Tibial nerve (tissue), 4 donors: ENCODE data around the gene C18orf63. TPM values are rescaled to one million over a fixed set of nuclear protein-coding genes. Genes with fewer than 3 reads are reported as not detected.

Experiments
- DNase-seq, 2 donors: peaks; one replicate each; pipeline ENCODE4 v3.0.0-alpha.2; 2019; ENCODE audit warnings: low spot score in 2 of 2
- H3K27ac ChIP-seq, 4 donors: fragments of 200-600 bp; sonication (generic) in 3 of 4; one replicate each; pipeline ENCODE4 v1.5.1; 2017 to 2019; ENCODE audit warnings: mild to moderate bottlenecking in 1 of 4
- H3K27me3 ChIP-seq, 2 donors: fragments of 200-600 bp; sonication (generic) in 1 of 2; one replicate each; pipeline versions ENCODE4 v1.5.1 to v1.6.0; 2017 to 2019
- H3K36me3 ChIP-seq, 3 donors: fragments of 200-600 bp; sonication (generic); one replicate each; pipeline ENCODE4 v1.5.1; 2018 to 2019
- H3K4me1 ChIP-seq, 4 donors: fragments of 200-600 bp; sonication (generic) in 3 of 4; one replicate each; pipeline ENCODE4 v1.5.1; 2017 to 2019
- H3K4me3 ChIP-seq, 4 donors: fragments of 200-600 bp; sonication (generic) in 3 of 4; one replicate each; pipeline ENCODE4 v1.5.1; 2017 to 2019; ENCODE audit warnings: mild to moderate bottlenecking in 1 of 4, moderate library complexity in 1 of 4
- H3K9me3 ChIP-seq, 4 donors: fragments of 200-600 bp; sonication (generic) in 3 of 4; one replicate each; pipeline ENCODE4 v1.5.1; 2017 to 2019
- CTCF ChIP-seq, 5 experiments: fragments of 200-600 bp in 3 of 5; fragments of 450-650 bp in 2 of 5; sonication (generic) in 3 of 5; IDR thresholded peaks; one replicate each; pipeline ENCODE4 v1.5.1; 2016 to 2019; ENCODE audit warnings: antibody characterized with exemption in 5 of 5, mild to moderate bottlenecking in 3 of 5, moderate library complexity in 2 of 5
- EP300 ChIP-seq, 2 donors: sonication (generic); formaldehyde crosslinking; IDR thresholded peaks; one replicate each; pipeline ENCODE4 v1.6.1; 2017; ENCODE audit warnings: antibody characterized with exemption in 2 of 2, mild to moderate bottlenecking in 1 of 2
- POLR2A ChIP-seq, 2 donors: fragments of 450-650 bp; IDR thresholded peaks; one replicate each; pipeline ENCODE4 v1.6.1; 2017; ENCODE audit warnings: antibody characterized with exemption in 2 of 2, mild to moderate bottlenecking in 2 of 2, moderate library complexity in 2 of 2
- WGBS, 2 donors: methylation state at CpG; one replicate each; pipeline ENCODE4 v1.1.5; 2018; 5-methylcytosine and 5-hydroxymethylcytosine counted together
- total RNA-seq, 4 donors: library from RNA; depleted of rRNA; stranded (reverse); fragments of >200 nt; gene quantifications; one replicate each; pipeline ENCODE4 v1.1.0, GENCODE V29; 2016

C18orf63 gene
- total RNA-seq, 4 donors from 2014 or later = not detected

DNA sequence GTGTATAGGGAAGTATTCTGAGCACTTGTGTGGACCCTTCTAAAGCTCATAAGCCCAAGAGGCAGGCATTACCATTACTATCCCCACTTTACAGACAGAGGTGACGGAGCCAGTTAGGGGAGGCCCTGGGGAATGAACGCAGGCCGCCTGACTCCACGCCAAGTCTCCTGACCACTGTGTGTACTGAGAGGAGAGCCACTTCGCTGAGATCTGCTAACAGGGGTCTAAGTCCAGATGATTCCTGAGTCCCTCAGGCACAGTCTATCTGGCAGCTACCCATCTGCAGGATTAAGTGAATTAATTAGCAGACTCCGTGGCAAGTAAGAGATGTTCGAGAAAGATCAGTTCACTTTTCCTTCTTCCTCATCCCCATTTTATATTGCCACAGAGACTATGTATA is 37.6 kb upstream of the C18orf63 start:
- Histone ChIP-seq H3K4me3 (no peak overlapping the region), H3K36me3 (peaks cover 0 to 16% (median 0%) of the 10 kb centered on the region in 3 donors), H3K9me3 (no peaks in the 10 kb centered on the region), H3K27ac (peak overlapping the region in 1 of 4 donors; percentile 36), H3K27me3 (no peaks in the 10 kb centered on the region), H3K4me1 (peaks cover 0 to 63% (median 17%) of the 10 kb centered on the region in 4 donors)
- no peak for DNase-seq
- TF ChIP-seq EP300 (IDR thresholded peaks at IDR 0.05) = no peak
- 68 to 82% methylated on average over 7 of the region's 7 CpGs for WGBS, 2 donors

DNA sequence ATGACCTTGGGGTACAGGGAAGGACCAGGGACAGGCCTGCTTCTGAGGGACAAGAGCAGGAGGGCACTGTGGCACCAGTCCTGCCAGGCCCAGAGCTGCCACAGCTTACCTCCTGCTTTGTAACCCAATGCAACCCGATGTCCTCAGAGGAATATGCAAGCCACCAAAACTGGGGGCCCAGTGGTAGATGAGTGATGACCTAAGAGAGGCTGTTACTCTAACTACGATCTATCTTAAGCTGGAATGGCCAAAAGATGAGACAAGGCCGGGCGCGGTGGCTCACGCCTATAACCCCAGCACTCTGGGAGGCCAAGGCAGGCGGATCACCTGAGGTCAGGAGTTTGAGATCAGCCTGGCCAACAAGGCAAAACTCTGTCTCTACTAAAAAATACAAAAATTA is 36.7 kb upstream of the C18orf63 start:
- Histone ChIP-seq H3K36me3 (peaks cover 0 to 16% (median 0%) of the 10 kb centered on the region in 3 donors), H3K27ac (no peak overlapping the region), H3K27me3 (no peaks in the 10 kb centered on the region), H3K9me3 (no peaks in the 10 kb centered on the region), H3K4me3 (no peak overlapping the region), H3K4me1 (peaks cover 0 to 66% (median 25%) of the 10 kb centered on the region in 4 donors)
- DNase-seq = no peak
- 92 to 97% methylated on average over 7 of the region's 7 CpGs for WGBS, 2 donors
- TF ChIP-seq EP300 (IDR thresholded peaks at IDR 0.05) (no peak), POLR2A (IDR thresholded peaks at IDR 0.05) (no peak), CTCF (IDR thresholded peaks at IDR 0.05) (no peak)

GRCh38 chr18:74281011-74281979 is 34.3 kb upstream of the C18orf63 start:
- Histone ChIP-seq H3K27me3 (no peaks in the 10 kb centered on the region), H3K9me3 (no peaks in the 10 kb centered on the region), H3K36me3 (peaks cover 0 to 4% (median 0%) of the 10 kb centered on the region in 3 donors), H3K4me3 (no peak overlapping the region), H3K27ac (peak overlapping the region in 3 of 4 donors; percentile 55 to 87 (median 83)), H3K4me1 (peaks cover 0 to 81% (median 37%) of the 10 kb centered on the region in 4 donors)
- DNase-seq = no peak
- 51 to 52% methylated on average over 4 of the region's 4 CpGs for WGBS, 2 donors
- no peak for TF ChIP-seq POLR2A (IDR thresholded peaks at IDR 0.05)
- no peak for TF ChIP-seq CTCF (IDR thresholded peaks at IDR 0.05)
- TF ChIP-seq EP300 (IDR thresholded peaks at IDR 0.05) = no peak

DNA sequence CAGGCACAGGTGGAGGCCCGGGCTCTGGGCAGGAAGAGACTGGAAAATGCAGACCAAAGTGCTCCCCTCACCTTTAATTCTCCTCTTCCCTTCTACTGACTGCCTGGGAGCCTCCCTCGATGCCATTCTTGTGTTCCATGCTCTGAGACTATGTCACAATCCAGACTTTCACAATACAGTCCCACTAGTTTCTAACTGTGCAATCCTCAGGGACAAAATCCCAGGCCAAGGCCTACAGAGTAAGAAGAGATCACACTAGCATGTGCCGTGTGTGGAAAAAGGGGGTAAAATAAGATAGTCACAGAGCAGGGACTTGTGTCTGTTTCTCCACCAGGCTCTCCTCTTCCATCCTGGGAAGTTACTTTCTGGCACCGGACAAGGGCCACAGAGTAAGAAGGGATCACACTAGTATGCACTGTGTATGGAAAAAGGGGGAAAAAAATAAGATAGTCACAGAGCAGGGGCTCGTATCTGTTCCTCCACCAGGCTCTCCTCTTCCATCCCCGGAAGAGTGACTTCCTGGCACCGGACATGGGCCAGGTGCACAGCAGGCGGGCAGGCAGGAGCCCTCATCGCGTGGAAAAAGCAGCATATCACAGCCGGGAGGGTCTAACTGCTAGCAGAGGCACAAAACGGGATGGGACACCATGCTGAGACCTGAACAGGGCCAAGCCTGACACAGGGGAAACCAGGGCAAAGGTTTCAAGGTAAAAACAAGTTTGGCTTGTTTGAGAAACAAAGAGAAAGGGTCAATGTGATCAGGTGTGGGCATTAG is 33.5 kb upstream of the C18orf63 start:
- DNase-seq = peak in 1 of 2 donors; percentile 75
- Histone ChIP-seq H3K4me1 (peaks cover 0 to 81% (median 45%) of the 10 kb centered on the region in 4 donors), H3K27me3 (no peaks in the 10 kb centered on the region), H3K36me3 (peaks cover 0 to 4% (median 0%) of the 10 kb centered on the region in 3 donors), H3K9me3 (no peaks in the 10 kb centered on the region), H3K4me3 (no peak overlapping the region), H3K27ac (peak overlapping the region; percentile 55 to 87 (median 71))
- TF ChIP-seq EP300 (IDR thresholded peaks at IDR 0.05) = peak in 1 of 2 donors; percentile 83
- no peak for TF ChIP-seq CTCF (IDR thresholded peaks at IDR 0.05)
- TF ChIP-seq POLR2A (IDR thresholded peaks at IDR 0.05) = no peak
- 55 to 65% methylated on average over 12 of the region's 12 CpGs for WGBS, 2 donors

GRCh38 chr18:74282755-74283554 is 32.7 kb upstream of the C18orf63 start:
- H3K4me3 ChIP-seq = no peak overlapping the region
- DNase-seq = no peak
- peaks cover 0 to 80% (median 47%) of the 10 kb centered on the region in 4 donors for H3K4me1 ChIP-seq
- WGBS, 2 donors = 67 to 80% methylated on average over 10 of the region's 10 CpGs
- H3K27ac ChIP-seq = peak overlapping the region; percentile 55 to 87 (median 71)
- no peaks in the 10 kb centered on the region for H3K9me3 ChIP-seq
- TF ChIP-seq EP300 (IDR thresholded peaks at IDR 0.05) (peak in 1 of 2 donors; percentile 24), CTCF (IDR thresholded peaks at IDR 0.05) (no peak)
- peaks cover 0 to 4% (median 0%) of the 10 kb centered on the region in 3 donors for H3K36me3 ChIP-seq
- no peaks in the 10 kb centered on the region for H3K27me3 ChIP-seq
